NCI-H187 (cell line): ENCODE results near the gene SCAF8.
"Not testable (repeated sequence)": the region's sequence is repeated elsewhere in the genome, so short reads cannot be mapped to it uniquely, and the experiment has no call there.

Source experiments
- DNase-seq, 2 experiments: peaks; one replicate each; lab custom pipeline; 2025; lab: John Stamatoyannopoulos, UW

Gene SCAF8

GRCh38 chr6:154733626-154734382 lies 588 bp downstream of the SCAF8 start:
- DNase-seq: peak; percentile 81 to 91

- no peak for DNase-seq
Measured at GRCh38 chr6:154736618-154737259, 3.5 kb downstream of the SCAF8 start.

- DNase-seq: no peak
Measured at GRCh38 chr6:154737424-154737823, 4.2 kb downstream of the SCAF8 start.

- DNase-seq: no peak
Measured at GRCh38 chr6:154738551-154738961, 5.3 kb downstream of the SCAF8 start.

- no peak for DNase-seq
Measured at GRCh38 chr6:154740658-154741057, 7.4 kb downstream of the SCAF8 start.

GRCh38 chr6:154742891-154743290 lies 9.7 kb downstream of the SCAF8 start:
- DNase-seq: no peak

GRCh38 chr6:154744029-154744745 lies 11.0 kb downstream of the SCAF8 start:
- DNase-seq: not testable (repeated sequence)

GRCh38 chr6:154745243-154745642 lies 12.0 kb downstream of the SCAF8 start:
- DNase-seq: no peak

GRCh38 chr6:154749341-154749740 lies 16.1 kb downstream of the SCAF8 start:
- DNase-seq: no peak

GRCh38 chr6:154751011-154751800 lies 18.0 kb downstream of the SCAF8 start:
- DNase-seq: no peak

- DNase-seq: no peak
Measured at GRCh38 chr6:154752022-154752421, 18.8 kb downstream of the SCAF8 start.

GRCh38 chr6:154754152-154754551 lies 20.9 kb downstream of the SCAF8 start:
- no peak for DNase-seq

- no peak for DNase-seq
Measured at GRCh38 chr6:154757352-154758050, 24.3 kb downstream of the SCAF8 start.

- DNase-seq: no peak
Measured at GRCh38 chr6:154758125-154758524, 24.9 kb downstream of the SCAF8 start.

- DNase-seq: no peak
Measured at GRCh38 chr6:154763650-154764049, 30.4 kb downstream of the SCAF8 start.

GRCh38 chr6:154765273-154765672 lies 32.1 kb downstream of the SCAF8 start:
- no peak for DNase-seq

- DNase-seq: no peak
Measured at GRCh38 chr6:154766288-154766687, 33.1 kb downstream of the SCAF8 start.

- no peak for DNase-seq
Measured at GRCh38 chr6:154767003-154767723, 33.9 kb downstream of the SCAF8 start.

GRCh38 chr6:154768280-154768679 lies 35.1 kb downstream of the SCAF8 start:
- no peak for DNase-seq

- no peak for DNase-seq
Measured at GRCh38 chr6:154773610-154774089, 40.4 kb downstream of the SCAF8 start.

GRCh38 chr6:154779157-154779556 lies 45.9 kb downstream of the SCAF8 start:
- DNase-seq: not testable (repeated sequence)
